Activated CD4-positive, alpha-beta memory T cell treated with anti-CD3 and anti-CD28 coated beads for 36 hours (primary cell): ENCODE data around the gene SOHLH1. TPM values are rescaled to one million over a fixed set of nuclear protein-coding genes. Genes with fewer than 3 reads are reported as not detected.
"Not testable (repeated sequence)": the region's sequence is repeated elsewhere in the genome, so short reads cannot be mapped to it uniquely, and the experiment has no call there.

ENCODE experiments used
- CTCF ChIA-PET: fragments of 350-600 bp; sonication (Branson Sonifier 250); formaldehyde crosslinking; loops from one replicate; lab custom pipeline; 2021; ENCODE audit warnings: antibody characterized with exemption, inconsistent platforms; lab: Charles Lee
- POLR2A ChIA-PET: fragments of 350-600 bp; sonication (Branson Sonifier 250); formaldehyde crosslinking; loops from one replicate; lab custom pipeline; 2021; ENCODE audit warnings: antibody characterized with exemption; lab: Charles Lee
- DNase-seq: peaks from one replicate; pipeline ENCODE4 v3.0.0-alpha.2; 2020
- H3K27ac Mint-ChIP-seq: one replicate; pipeline ENCODE4 v1.8.0; 2021; ENCODE audit warnings: mixed read lengths
- H3K27me3 Mint-ChIP-seq: one replicate; pipeline ENCODE4 v1.8.0; 2021; ENCODE audit warnings: mixed read lengths
- H3K36me3 Mint-ChIP-seq: one replicate; pipeline ENCODE4 v1.8.0; 2021; ENCODE audit warnings: mixed read lengths
- H3K4me1 Mint-ChIP-seq: one replicate; pipeline ENCODE4 v1.8.0; 2021; ENCODE audit warnings: low read depth, mixed read lengths
- H3K4me3 Mint-ChIP-seq: one replicate; pipeline ENCODE4 v1.8.0; 2021; ENCODE audit warnings: mild to moderate bottlenecking, mixed read lengths
- H3K9me3 Mint-ChIP-seq: one replicate; pipeline ENCODE4 v1.8.0; 2021; ENCODE audit warnings: mixed read lengths
- intact Hi-C: fragments of 100-400 bp; cut with micrococcal nuclease; formaldehyde crosslinking; loops from one replicate; pipeline ENCODE4 v1.15.1; 2023
- total RNA-seq, 2 experiments: library from RNA; stranded (reverse); gene quantifications; one replicate each; pipeline ENCODE4 v1.2.3, GENCODE V29; 2021

SOHLH1 gene
- total RNA-seq, 2 experiments from 2014 or later: not detected

GRCh38 chr9:135683401-135684034, 15.8 kb downstream of the SOHLH1 start:
- no peak overlapping the region for H3K4me3 Mint-ChIP-seq
- H3K36me3 Mint-ChIP-seq: no peaks in the 10 kb centered on the region
- ChIA-PET CTCF (no interaction called here), POLR2A (no interaction called here)
- peaks cover 8% of the 10 kb centered on the region for H3K27me3 Mint-ChIP-seq
- no peak overlapping the region for H3K27ac Mint-ChIP-seq
- no peaks in the 10 kb centered on the region for H3K9me3 Mint-ChIP-seq
- H3K4me1 Mint-ChIP-seq: no peaks in the 10 kb centered on the region
- intact Hi-C loops: no loop called here
- no peak for DNase-seq

GRCh38 chr9:135681161-135681560, 18.1 kb downstream of the SOHLH1 start:
- no peaks in the 10 kb centered on the region for H3K4me1 Mint-ChIP-seq
- H3K27ac Mint-ChIP-seq: no peak overlapping the region
- peaks cover 8% of the 10 kb centered on the region for H3K27me3 Mint-ChIP-seq
- H3K4me3 Mint-ChIP-seq: no peak overlapping the region
- intact Hi-C loops: no loop called here
- H3K36me3 Mint-ChIP-seq: no peaks in the 10 kb centered on the region
- POLR2A ChIA-PET: no interaction called here
- CTCF ChIA-PET: no interaction called here
- DNase-seq: no peak
- H3K9me3 Mint-ChIP-seq: no peaks in the 10 kb centered on the region

- Mint-ChIP-seq H3K4me1 (no peaks in the 10 kb centered on the region), H3K4me3 (no peak overlapping the region), H3K27me3 (peaks cover 8% of the 10 kb centered on the region), H3K27ac (no peak overlapping the region), H3K9me3 (no peaks in the 10 kb centered on the region), H3K36me3 (no peaks in the 10 kb centered on the region)
- DNase-seq: no peak
- ChIA-PET POLR2A (no interaction called here), CTCF (no interaction called here)
- intact Hi-C loops: no loop called here
Measured at GRCh38 chr9:135680056-135680455, 19.2 kb downstream of the SOHLH1 start.

- no peak for DNase-seq
- no peak overlapping the region for H3K27ac Mint-ChIP-seq
- H3K9me3 Mint-ChIP-seq: no peaks in the 10 kb centered on the region
- ChIA-PET CTCF (no interaction called here), POLR2A (no interaction called here)
- H3K36me3 Mint-ChIP-seq: no peaks in the 10 kb centered on the region
- intact Hi-C loops: no loop called here
- no peaks in the 10 kb centered on the region for H3K4me1 Mint-ChIP-seq
- peaks cover 2% of the 10 kb centered on the region for H3K27me3 Mint-ChIP-seq
- H3K4me3 Mint-ChIP-seq: no peak overlapping the region
Measured at GRCh38 chr9:135678236-135679017, 20.9 kb downstream of the SOHLH1 start.

GRCh38 chr9:135677641-135678168, 21.6 kb downstream of the SOHLH1 start:
- ChIA-PET POLR2A (no interaction called here), CTCF (no interaction called here)
- no peak for DNase-seq
- Mint-ChIP-seq H3K27ac (no peak overlapping the region), H3K4me3 (no peak overlapping the region), H3K4me1 (no peaks in the 10 kb centered on the region), H3K9me3 (no peaks in the 10 kb centered on the region), H3K36me3 (no peaks in the 10 kb centered on the region), H3K27me3 (peaks cover 2% of the 10 kb centered on the region)
- intact Hi-C loops: no loop called here

GRCh38 chr9:135676891-135677290, 22.4 kb downstream of the SOHLH1 start:
- no peak for DNase-seq
- H3K4me3 Mint-ChIP-seq: no peak overlapping the region
- ChIA-PET POLR2A (no interaction called here), CTCF (no interaction called here)
- intact Hi-C loops: no loop called here
- no peaks in the 10 kb centered on the region for H3K9me3 Mint-ChIP-seq
- no peak overlapping the region for H3K27ac Mint-ChIP-seq
- peaks cover 2% of the 10 kb centered on the region for H3K27me3 Mint-ChIP-seq
- no peaks in the 10 kb centered on the region for H3K36me3 Mint-ChIP-seq
- no peaks in the 10 kb centered on the region for H3K4me1 Mint-ChIP-seq

- POLR2A ChIA-PET: no interaction called here
Measured at GRCh38 chr9:135674977-135675376, 24.3 kb downstream of the SOHLH1 start.

GRCh38 chr9:135673941-135674340, 25.3 kb downstream of the SOHLH1 start:
- Mint-ChIP-seq H3K9me3 (no peaks in the 10 kb centered on the region), H3K4me3 (no peak overlapping the region), H3K27ac (no peak overlapping the region), H3K4me1 (no peaks in the 10 kb centered on the region), H3K36me3 (no peaks in the 10 kb centered on the region), H3K27me3 (no peaks in the 10 kb centered on the region)
- no peak for DNase-seq
- intact Hi-C loops: no loop called here
- ChIA-PET CTCF (interaction anchor here (0.5 kb wide), 1 partner anchor 26 kb away, joined by 3 read pairs; no protein-coding TSS in a partner anchor), POLR2A (no interaction called here)

More at GRCh38 chr9:135674977-135675376, 24.3 kb downstream of the SOHLH1 start:
- no peaks in the 10 kb centered on the region for H3K36me3 Mint-ChIP-seq
- H3K27me3 Mint-ChIP-seq: no peaks in the 10 kb centered on the region
- H3K4me1 Mint-ChIP-seq: no peaks in the 10 kb centered on the region
- intact Hi-C loops: no loop called here
- H3K27ac Mint-ChIP-seq: no peak overlapping the region
- no peak for DNase-seq
- CTCF ChIA-PET: no interaction called here
- H3K4me3 Mint-ChIP-seq: no peak overlapping the region
- H3K9me3 Mint-ChIP-seq: no peaks in the 10 kb centered on the region

- intact Hi-C loops, DNase-seq, H3K27me3 Mint-ChIP-seq, H3K27ac Mint-ChIP-seq, POLR2A ChIA-PET, CTCF ChIA-PET, H3K36me3 Mint-ChIP-seq, H3K4me3 Mint-ChIP-seq, H3K9me3 Mint-ChIP-seq, H3K4me1 Mint-ChIP-seq: not testable (repeated sequence)
Measured at GRCh38 chr9:135672786-135673185, 26.5 kb downstream of the SOHLH1 start.

- DNase-seq: no peak
- Mint-ChIP-seq H3K27me3 (no peaks in the 10 kb centered on the region), H3K4me1 (no peaks in the 10 kb centered on the region), H3K4me3 (no peak overlapping the region), H3K36me3 (no peaks in the 10 kb centered on the region), H3K27ac (no peak overlapping the region), H3K9me3 (no peaks in the 10 kb centered on the region)
- POLR2A ChIA-PET: no interaction called here
- intact Hi-C loops: no loop called here
- CTCF ChIA-PET: no interaction called here
Measured at GRCh38 chr9:135671591-135672041, 27.7 kb downstream of the SOHLH1 start.

- ChIA-PET CTCF (no interaction called here), POLR2A (no interaction called here)
- intact Hi-C loops: no loop called here
- no peak overlapping the region for H3K4me3 Mint-ChIP-seq
- DNase-seq: no peak
- H3K27me3 Mint-ChIP-seq: no peaks in the 10 kb centered on the region
- no peaks in the 10 kb centered on the region for H3K4me1 Mint-ChIP-seq
- no peaks in the 10 kb centered on the region for H3K36me3 Mint-ChIP-seq
- H3K27ac Mint-ChIP-seq: no peak overlapping the region
- H3K9me3 Mint-ChIP-seq: no peaks in the 10 kb centered on the region
Measured at GRCh38 chr9:135670721-135671590, 28.3 kb downstream of the SOHLH1 start.
